ENCODE results near the gene CLPTM1.

GRCh38 chr19:44988273-44988672 lies 33.1 kb downstream of the CLPTM1 start:
- TF ChIP-seq, protein P1, sequence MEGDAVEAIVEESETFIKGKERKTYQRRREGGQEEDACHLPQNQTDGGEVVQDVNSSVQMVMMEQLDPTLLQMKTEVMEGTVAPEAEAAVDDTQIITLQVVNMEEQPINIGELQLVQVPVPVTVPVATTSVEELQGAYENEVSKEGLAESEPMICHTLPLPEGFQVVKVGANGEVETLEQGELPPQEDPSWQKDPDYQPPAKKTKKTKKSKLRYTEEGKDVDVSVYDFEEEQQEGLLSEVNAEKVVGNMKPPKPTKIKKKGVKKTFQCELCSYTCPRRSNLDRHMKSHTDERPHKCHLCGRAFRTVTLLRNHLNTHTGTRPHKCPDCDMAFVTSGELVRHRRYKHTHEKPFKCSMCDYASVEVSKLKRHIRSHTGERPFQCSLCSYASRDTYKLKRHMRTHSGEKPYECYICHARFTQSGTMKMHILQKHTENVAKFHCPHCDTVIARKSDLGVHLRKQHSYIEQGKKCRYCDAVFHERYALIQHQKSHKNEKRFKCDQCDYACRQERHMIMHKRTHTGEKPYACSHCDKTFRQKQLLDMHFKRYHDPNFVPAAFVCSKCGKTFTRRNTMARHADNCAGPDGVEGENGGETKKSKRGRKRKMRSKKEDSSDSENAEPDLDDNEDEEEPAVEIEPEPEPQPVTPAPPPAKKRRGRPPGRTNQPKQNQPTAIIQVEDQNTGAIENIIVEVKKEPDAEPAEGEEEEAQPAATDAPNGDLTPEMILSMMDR (IDR thresholded peaks at IDR 0.05): no peak
- no peak for TF ChIP-seq POLR2A (IDR thresholded peaks at IDR 0.05)

Measured in esophagus squamous epithelium (tissue), 4 donors.